Small intestine (tissue), 7 donors: ENCODE results near the gene WDR7. TPM values are rescaled to one million over a fixed set of nuclear protein-coding genes. Genes with fewer than 3 reads are reported as not detected.
A peak's percentile ranks its signal among the peaks of the same experiment; 100 is the strongest.

Experiments used
- DNase-seq, 2 donors: peaks; one replicate each; pipeline versions ENCODE4 v3.0.0 to v3.0.0-alpha.2; 2013
- FAIRE-seq: peaks from 2 replicates; lab custom pipeline; 2012; peaks lifted over from hg19 to GRCh38; lab: Jason Lieb, UNC
- H3K27ac ChIP-seq, 3 donors: one replicate each; pipeline ENCODE4 v1.5.1; 2013; ENCODE audit warnings: low read length in 2 of 3, mild to moderate bottlenecking in 2 of 3, control low read depth in 1 of 3, inconsistent platforms in 1 of 3, low read depth in 1 of 3, moderate library complexity in 1 of 3
- H3K27me3 ChIP-seq, 3 donors: one replicate each; pipeline ENCODE4 v1.6.1; 2013; ENCODE audit warnings: low read length in 3 of 3, inconsistent platforms in 1 of 3; ENCODE audit not compliant: control insufficient read depth in 3 of 3, insufficient read depth in 3 of 3
- H3K36me3 ChIP-seq, 3 donors: one replicate each; pipeline ENCODE4 v1.6.1; 2013; ENCODE audit warnings: low read length in 3 of 3, inconsistent platforms in 1 of 3, low read depth in 1 of 3, mild to moderate bottlenecking in 1 of 3, moderate library complexity in 1 of 3; ENCODE audit not compliant: control insufficient read depth in 3 of 3, insufficient read depth in 2 of 3
- H3K4me1 ChIP-seq, 3 donors: one replicate each; pipeline ENCODE4 v1.6.1; 2013; ENCODE audit warnings: low read length in 2 of 3, inconsistent platforms in 1 of 3, low read depth in 1 of 3, mild to moderate bottlenecking in 1 of 3, moderate library complexity in 1 of 3; ENCODE audit not compliant: control insufficient read depth in 3 of 3, insufficient read depth in 2 of 3
- H3K4me3 ChIP-seq, 3 donors: one replicate each; pipeline ENCODE4 v1.5.1; 2013; ENCODE audit warnings: low read length in 3 of 3, control low read depth in 1 of 3, inconsistent platforms in 1 of 3, low read depth in 1 of 3, mild to moderate bottlenecking in 1 of 3, moderate library complexity in 1 of 3
- H3K9me3 ChIP-seq, 2 donors: one replicate each; pipeline ENCODE4 v1.6.1; 2013; ENCODE audit warnings: low read depth in 1 of 2, low read length in 1 of 2; ENCODE audit not compliant: control insufficient read depth in 2 of 2, insufficient read depth in 1 of 2
- WGBS, 3 donors: extraction: QIAGEN DNeasy Blood & Tissue Kit; methylation state at CpG; one replicate each; pipeline ENCODE4 v1.1.7; 2013; 5-methylcytosine and 5-hydroxymethylcytosine counted together
- polyA plus RNA-seq, 4 donors: library from polyadenylated mRNA; stranded (reverse) in 3 of 4; unstranded in 1 of 4; fragments of 200-250 nt in 3 of 4; fragments of 120-200 nt in 1 of 4; gene quantifications; one replicate each; pipeline versions ENCODE4 v1.2.1 to v1.2.3, GENCODE V29; 2013
- donor health status: healthy with polysubstance abuse.
- donor health status: control.
- donor health status: control.
- donor health status: Bipolar disorder and iron deficiency.
- donor health status: healthy.

WDR7 gene
- polyA plus RNA-seq, 4 donors, result 3.1 to 7.8 (median 4.9) TPM

- no peaks in the 10 kb centered on the region for H3K27me3 ChIP-seq
- no peak overlapping the region for H3K4me3 ChIP-seq
- H3K36me3 ChIP-seq, result peaks cover 0 to 3% (median 0%) of the 10 kb centered on the region in 3 donors
- DNase-seq (no peak), FAIRE-seq (no peak)
- no peaks in the 10 kb centered on the region for H3K4me1 ChIP-seq
- no peak overlapping the region for H3K27ac ChIP-seq
- no peaks in the 10 kb centered on the region for H3K9me3 ChIP-seq
- WGBS, 3 donors, result 89 to 95% (median 95%) methylated on average over 1 of the region's 1 CpG
Observed at GRCh38 chr18:56803051-56803450, 151.9 kb downstream of the WDR7 start.

GRCh38 chr18:56804395-56804794 is 153.2 kb downstream of the WDR7 start:
- Histone ChIP-seq H3K36me3 (peaks cover 0 to 3% (median 0%) of the 10 kb centered on the region in 3 donors), H3K27ac (no peak overlapping the region), H3K4me1 (no peaks in the 10 kb centered on the region), H3K9me3 (no peaks in the 10 kb centered on the region), H3K4me3 (no peak overlapping the region), H3K27me3 (no peaks in the 10 kb centered on the region)
- no peak for DNase-seq
- WGBS, 3 donors, result 80 to 91% (median 86%) methylated on average over 5 of the region's 5 CpGs
- FAIRE-seq, result peak; percentile 30

- no peaks in the 10 kb centered on the region for H3K27me3 ChIP-seq
- H3K4me3 ChIP-seq, result no peak overlapping the region
- 84 to 95% (median 91%) methylated on average over 2 of the region's 2 CpGs for WGBS, 3 donors
- H3K9me3 ChIP-seq, result no peaks in the 10 kb centered on the region
- FAIRE-seq, result no peak
- no peak overlapping the region for H3K27ac ChIP-seq
- peaks cover 0 to 3% (median 0%) of the 10 kb centered on the region in 3 donors for H3K36me3 ChIP-seq
- DNase-seq, result no peak
- no peaks in the 10 kb centered on the region for H3K4me1 ChIP-seq
Observed at GRCh38 chr18:56807901-56808300, 156.7 kb downstream of the WDR7 start.

GRCh38 chr18:56812674-56813073 is 161.5 kb downstream of the WDR7 start:
- FAIRE-seq (no peak), DNase-seq (no peak)
- 93 to 96% (median 95%) methylated on average over 4 to 5 of the region's 5 CpGs for WGBS, 3 donors
- no peaks in the 10 kb centered on the region for H3K36me3 ChIP-seq
- no peaks in the 10 kb centered on the region for H3K27me3 ChIP-seq
- H3K9me3 ChIP-seq, result no peaks in the 10 kb centered on the region
- H3K4me3 ChIP-seq, result no peak overlapping the region
- H3K4me1 ChIP-seq, result no peaks in the 10 kb centered on the region
- no peak overlapping the region for H3K27ac ChIP-seq

DNA sequence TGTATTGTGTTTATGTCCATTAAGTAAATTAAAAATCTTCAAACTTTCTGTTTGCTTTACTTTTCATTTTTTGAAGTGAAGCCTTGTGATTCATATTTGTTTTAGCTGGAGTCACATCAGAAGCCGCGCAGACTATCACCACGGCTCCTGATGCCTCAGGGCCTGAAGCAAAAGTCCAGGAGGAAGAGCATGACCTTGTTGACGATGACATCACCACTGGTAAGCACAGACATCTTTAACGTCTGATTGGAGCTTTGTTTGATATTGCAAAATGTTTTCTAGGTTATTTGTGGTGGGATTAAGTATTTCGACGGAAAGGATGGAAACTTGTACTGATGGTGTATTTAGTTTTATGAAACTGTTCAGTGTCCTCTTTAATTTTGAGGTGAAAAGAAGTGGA is 164.8 kb downstream of the WDR7 start:
- Histone ChIP-seq H3K27me3 (no peaks in the 10 kb centered on the region), H3K9me3 (no peaks in the 10 kb centered on the region), H3K27ac (no peak overlapping the region), H3K4me3 (no peak overlapping the region), H3K36me3 (no peaks in the 10 kb centered on the region), H3K4me1 (no peaks in the 10 kb centered on the region)
- FAIRE-seq (no peak), DNase-seq (no peak)
- 89 to 92% (median 89%) methylated on average over 7 of the region's 7 CpGs for WGBS, 3 donors

DNA sequence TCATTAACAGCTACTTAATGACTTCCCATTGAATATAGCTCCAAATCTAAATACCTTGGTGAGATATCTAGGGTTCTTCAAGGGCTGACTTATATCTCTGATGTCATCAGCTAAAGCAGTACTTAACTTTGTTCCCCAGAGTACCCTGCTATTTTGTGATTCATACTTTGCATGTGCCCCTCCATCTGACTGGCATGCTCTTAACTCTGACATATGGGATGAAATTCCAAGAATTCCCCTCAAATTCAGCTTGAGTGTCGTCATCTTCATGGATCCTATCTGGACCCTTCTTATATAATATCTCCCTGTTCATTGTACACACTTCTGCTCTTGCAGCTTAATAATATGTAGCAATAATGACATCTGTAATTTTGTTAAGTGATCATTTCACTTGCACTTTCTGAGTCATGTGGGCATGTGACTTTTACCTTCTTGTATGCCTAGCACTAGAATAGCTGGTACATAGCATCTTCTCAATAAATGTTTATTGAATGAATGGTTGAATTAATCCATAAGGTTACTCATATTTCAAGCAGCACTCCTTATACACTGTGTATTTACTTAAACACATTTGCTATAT is 172.9 kb downstream of the WDR7 start:
- H3K4me1 ChIP-seq, result no peaks in the 10 kb centered on the region
- no peaks in the 10 kb centered on the region for H3K36me3 ChIP-seq
- H3K27me3 ChIP-seq, result no peaks in the 10 kb centered on the region
- no peaks in the 10 kb centered on the region for H3K9me3 ChIP-seq
- FAIRE-seq (no peak), DNase-seq (no peak)
- no peak overlapping the region for H3K4me3 ChIP-seq
- no peak overlapping the region for H3K27ac ChIP-seq
- WGBS, 3 donors, result 95 to 100% (median 97%) methylated on average over 1 of the region's 1 CpG

DNA sequence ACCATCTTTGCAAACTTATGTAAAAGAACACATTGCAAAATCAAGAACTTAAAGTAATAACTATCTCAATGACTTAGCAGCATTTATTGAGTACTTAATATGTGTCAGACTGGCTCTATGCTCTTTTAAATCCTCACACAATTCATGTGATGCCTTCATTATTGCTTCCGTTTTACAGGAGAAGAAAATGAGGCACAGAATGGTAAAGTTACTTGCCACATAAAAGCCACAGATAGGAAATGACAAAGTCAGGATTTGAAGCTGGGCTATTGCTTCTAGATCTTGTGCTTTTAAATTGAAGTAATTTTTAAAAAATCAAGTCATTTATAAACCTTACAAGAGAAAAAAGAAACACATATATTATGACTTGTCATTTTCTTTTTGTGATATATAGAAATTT is 174.2 kb downstream of the WDR7 start:
- FAIRE-seq (no peak), DNase-seq (no peak)
- Histone ChIP-seq H3K27ac (no peak overlapping the region), H3K36me3 (no peaks in the 10 kb centered on the region), H3K27me3 (no peaks in the 10 kb centered on the region), H3K4me3 (no peak overlapping the region), H3K9me3 (no peaks in the 10 kb centered on the region), H3K4me1 (no peaks in the 10 kb centered on the region)
- 73 to 83% (median 81%) methylated on average over 1 of the region's 1 CpG for WGBS, 3 donors

DNA sequence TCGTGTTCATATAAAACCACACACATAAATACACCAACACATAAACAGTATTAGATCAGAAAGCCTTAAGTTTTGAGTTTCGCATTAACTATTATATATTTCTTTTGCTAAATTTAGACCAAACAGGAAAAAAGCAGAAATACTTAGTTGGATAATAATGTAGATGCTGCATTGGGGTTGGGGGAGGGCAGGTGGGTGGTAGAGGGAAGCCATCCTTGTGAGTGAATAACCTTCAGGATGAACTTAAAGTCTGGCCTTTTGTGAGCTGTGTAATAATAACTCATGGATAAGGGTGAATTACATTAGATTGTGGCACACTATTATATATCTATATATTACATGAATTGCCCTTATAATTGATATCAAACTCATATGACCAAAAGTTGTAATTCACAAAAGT is 174.7 kb downstream of the WDR7 start:
- no peak for FAIRE-seq
- DNase-seq, result no peak
- no peaks in the 10 kb centered on the region for H3K36me3 ChIP-seq
- no peak overlapping the region for H3K4me3 ChIP-seq
- H3K9me3 ChIP-seq, result no peaks in the 10 kb centered on the region
- H3K27me3 ChIP-seq, result no peaks in the 10 kb centered on the region
- no peak overlapping the region for H3K27ac ChIP-seq
- no peaks in the 10 kb centered on the region for H3K4me1 ChIP-seq
- 75 to 91% (median 82%) methylated on average over 2 of the region's 2 CpGs for WGBS, 3 donors

- H3K27me3 ChIP-seq, result no peaks in the 10 kb centered on the region
- H3K36me3 ChIP-seq, result peaks cover 0 to 11% (median 0%) of the 10 kb centered on the region in 3 donors
- DNase-seq (no peak), FAIRE-seq (no peak)
- H3K4me3 ChIP-seq, result no peak overlapping the region
- no peaks in the 10 kb centered on the region for H3K4me1 ChIP-seq
- WGBS, 3 donors, result 87 to 96% (median 90%) methylated on average over 9 of the region's 9 CpGs
- no peak overlapping the region for H3K27ac ChIP-seq
- H3K9me3 ChIP-seq, result no peaks in the 10 kb centered on the region
Observed at GRCh38 chr18:56831988-56832387, 180.8 kb downstream of the WDR7 start.
